K562 (cell line): ENCODE data around the gene MINAR1.

ENCODE experiments used
- FOS ChIP-seq: IDR thresholded peaks from 3 replicates; pipeline ENCODE4 v1.6.1; 2011; ENCODE audit not compliant: insufficient read length; ENCODE audit errors: extremely low read depth
- FOXA1 ChIP-seq: fragments of 450-650 bp; IDR thresholded peaks from 2 replicates; pipeline ENCODE4 v1.6.1; 2016; ENCODE audit warnings: mild to moderate bottlenecking, borderline replicate concordance
- ILF3 ChIP-seq: fragments of 450-650 bp; IDR thresholded peaks from 2 replicates; pipeline ENCODE4 v1.6.1; 2018; ENCODE audit warnings: antibody characterized with exemption, mild to moderate bottlenecking, moderate library complexity, borderline replicate concordance
- PCBP1 ChIP-seq: fragments of 200-400 bp; formaldehyde crosslinking; IDR thresholded peaks from 2 replicates; pipeline ENCODE4 v1.6.1; 2018; ENCODE audit warnings: mild to moderate bottlenecking, low read depth, low read length; ENCODE audit not compliant: poor library complexity, severe bottlenecking
- POLR2AphosphoS5 ChIP-seq: IDR thresholded peaks from 2 replicates; pipeline ENCODE4 v1.6.1; 2011; ENCODE audit warnings: mild to moderate bottlenecking, low read depth, low read length, moderate library complexity; ENCODE audit not compliant: control insufficient read depth, insufficient read depth
- RBM17 ChIP-seq: fragments of 200-400 bp; formaldehyde crosslinking; IDR thresholded peaks from 2 replicates; pipeline ENCODE4 v1.6.1; 2017; ENCODE audit warnings: low read depth, mild to moderate bottlenecking, low read length, borderline replicate concordance
- SNIP1 ChIP-seq: fragments of 450-650 bp; IDR thresholded peaks from 2 replicates; pipeline ENCODE4 v1.7.1; 2017; ENCODE audit warnings: low read depth, mild to moderate bottlenecking
- TF ChIP-seq, protein P1 (sequence below): fragments of 450-650 bp; IDR thresholded peaks from 2 replicates; pipeline ENCODE4 v1.6.1; 2017; ENCODE audit warnings: antibody characterized with exemption, mild to moderate bottlenecking
- TF ChIP-seq, protein P2 (sequence below): fragments of 450-650 bp; IDR thresholded peaks from 2 replicates; pipeline ENCODE4 v1.6.1; 2018; ENCODE audit not compliant: partially characterized antibody
- TF ChIP-seq, protein P3 (sequence below), 3 experiments: IDR thresholded peaks in 2 of 3; conservative IDR thresholded peaks in 1 of 3; 2 replicates each; pipeline ENCODE4 v1.5.1; 2011 to 2012; ENCODE audit warnings: low read length in 3 of 3, mild to moderate bottlenecking in 3 of 3, control low read depth in 2 of 3, improper control_type of control experiment in 1 of 3, inconsistent platforms in 1 of 3, low read depth in 1 of 3, mixed read lengths in 1 of 3, moderate library complexity in 1 of 3; ENCODE audit not compliant: insufficient read depth in 2 of 3
- TF ChIP-seq, protein P4 (sequence below): fragments of 450-650 bp; formaldehyde crosslinking; IDR thresholded peaks from 2 replicates; pipeline ENCODE4 v1.4.0; 2020; ENCODE audit warnings: mild to moderate bottlenecking, mixed read lengths

DNA sequence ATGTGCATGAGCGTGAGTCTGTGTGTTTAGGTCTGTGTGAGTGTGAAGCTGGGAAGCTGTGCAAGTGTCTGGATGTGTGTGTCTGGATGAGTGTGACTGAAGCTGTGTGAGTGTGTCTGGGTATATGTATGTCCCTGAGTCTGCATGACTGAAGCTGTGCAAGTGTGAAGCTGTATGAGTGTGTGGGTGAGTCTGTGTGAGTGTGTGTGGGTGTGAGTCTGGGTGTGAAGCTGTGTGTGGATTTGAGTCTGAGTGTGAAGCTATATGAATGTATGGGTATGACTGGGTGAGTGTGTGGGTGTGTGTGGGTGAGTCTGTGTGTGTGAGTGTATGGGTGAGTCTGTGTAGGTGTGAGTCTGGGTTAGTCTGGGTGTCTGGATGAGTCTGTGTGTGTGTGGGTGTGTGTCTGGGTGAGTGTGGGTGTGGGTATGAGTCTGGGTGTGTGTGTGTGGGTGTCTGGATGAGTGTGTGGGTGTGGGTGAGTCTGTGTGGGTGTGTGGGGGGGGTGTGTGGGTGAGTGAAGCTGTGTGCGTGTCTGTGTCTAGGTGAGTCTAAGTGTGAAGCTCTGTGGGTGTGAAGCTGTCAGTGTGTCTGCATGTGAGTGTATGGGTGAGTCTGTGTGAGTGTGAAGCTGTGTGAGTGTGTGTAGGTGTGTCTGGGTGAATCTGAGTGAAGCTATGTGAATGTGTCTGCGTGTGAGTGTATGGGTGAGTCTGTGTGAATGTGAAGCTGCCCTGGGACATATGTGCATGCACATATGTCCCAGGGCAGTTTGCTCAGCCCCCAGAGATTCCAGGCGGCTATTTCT lies 20.3 kb downstream of the MINAR1 start:
- TF ChIP-seq SNIP1 (no peak), PCBP1 (no peak), POLR2AphosphoS5 (no peak), RBM17 (no peak), FOS (no peak), ILF3 (no peak), FOXA1 (no peak)
- TF ChIP-seq, protein P1, sequence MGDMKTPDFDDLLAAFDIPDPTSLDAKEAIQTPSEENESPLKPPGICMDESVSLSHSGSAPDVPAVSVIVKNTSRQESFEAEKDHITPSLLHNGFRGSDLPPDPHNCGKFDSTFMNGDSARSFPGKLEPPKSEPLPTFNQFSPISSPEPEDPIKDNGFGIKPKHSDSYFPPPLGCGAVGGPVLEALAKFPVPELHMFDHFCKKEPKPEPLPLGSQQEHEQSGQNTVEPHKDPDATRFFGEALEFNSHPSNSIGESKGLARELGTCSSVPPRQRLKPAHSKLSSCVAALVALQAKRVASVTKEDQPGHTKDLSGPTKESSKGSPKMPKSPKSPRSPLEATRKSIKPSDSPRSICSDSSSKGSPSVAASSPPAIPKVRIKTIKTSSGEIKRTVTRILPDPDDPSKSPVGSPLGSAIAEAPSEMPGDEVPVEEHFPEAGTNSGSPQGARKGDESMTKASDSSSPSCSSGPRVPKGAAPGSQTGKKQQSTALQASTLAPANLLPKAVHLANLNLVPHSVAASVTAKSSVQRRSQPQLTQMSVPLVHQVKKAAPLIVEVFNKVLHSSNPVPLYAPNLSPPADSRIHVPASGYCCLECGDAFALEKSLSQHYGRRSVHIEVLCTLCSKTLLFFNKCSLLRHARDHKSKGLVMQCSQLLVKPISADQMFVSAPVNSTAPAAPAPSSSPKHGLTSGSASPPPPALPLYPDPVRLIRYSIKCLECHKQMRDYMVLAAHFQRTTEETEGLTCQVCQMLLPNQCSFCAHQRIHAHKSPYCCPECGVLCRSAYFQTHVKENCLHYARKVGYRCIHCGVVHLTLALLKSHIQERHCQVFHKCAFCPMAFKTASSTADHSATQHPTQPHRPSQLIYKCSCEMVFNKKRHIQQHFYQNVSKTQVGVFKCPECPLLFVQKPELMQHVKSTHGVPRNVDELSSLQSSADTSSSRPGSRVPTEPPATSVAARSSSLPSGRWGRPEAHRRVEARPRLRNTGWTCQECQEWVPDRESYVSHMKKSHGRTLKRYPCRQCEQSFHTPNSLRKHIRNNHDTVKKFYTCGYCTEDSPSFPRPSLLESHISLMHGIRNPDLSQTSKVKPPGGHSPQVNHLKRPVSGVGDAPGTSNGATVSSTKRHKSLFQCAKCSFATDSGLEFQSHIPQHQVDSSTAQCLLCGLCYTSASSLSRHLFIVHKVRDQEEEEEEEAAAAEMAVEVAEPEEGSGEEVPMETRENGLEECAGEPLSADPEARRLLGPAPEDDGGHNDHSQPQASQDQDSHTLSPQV: no peak
- TF ChIP-seq, protein P2, sequence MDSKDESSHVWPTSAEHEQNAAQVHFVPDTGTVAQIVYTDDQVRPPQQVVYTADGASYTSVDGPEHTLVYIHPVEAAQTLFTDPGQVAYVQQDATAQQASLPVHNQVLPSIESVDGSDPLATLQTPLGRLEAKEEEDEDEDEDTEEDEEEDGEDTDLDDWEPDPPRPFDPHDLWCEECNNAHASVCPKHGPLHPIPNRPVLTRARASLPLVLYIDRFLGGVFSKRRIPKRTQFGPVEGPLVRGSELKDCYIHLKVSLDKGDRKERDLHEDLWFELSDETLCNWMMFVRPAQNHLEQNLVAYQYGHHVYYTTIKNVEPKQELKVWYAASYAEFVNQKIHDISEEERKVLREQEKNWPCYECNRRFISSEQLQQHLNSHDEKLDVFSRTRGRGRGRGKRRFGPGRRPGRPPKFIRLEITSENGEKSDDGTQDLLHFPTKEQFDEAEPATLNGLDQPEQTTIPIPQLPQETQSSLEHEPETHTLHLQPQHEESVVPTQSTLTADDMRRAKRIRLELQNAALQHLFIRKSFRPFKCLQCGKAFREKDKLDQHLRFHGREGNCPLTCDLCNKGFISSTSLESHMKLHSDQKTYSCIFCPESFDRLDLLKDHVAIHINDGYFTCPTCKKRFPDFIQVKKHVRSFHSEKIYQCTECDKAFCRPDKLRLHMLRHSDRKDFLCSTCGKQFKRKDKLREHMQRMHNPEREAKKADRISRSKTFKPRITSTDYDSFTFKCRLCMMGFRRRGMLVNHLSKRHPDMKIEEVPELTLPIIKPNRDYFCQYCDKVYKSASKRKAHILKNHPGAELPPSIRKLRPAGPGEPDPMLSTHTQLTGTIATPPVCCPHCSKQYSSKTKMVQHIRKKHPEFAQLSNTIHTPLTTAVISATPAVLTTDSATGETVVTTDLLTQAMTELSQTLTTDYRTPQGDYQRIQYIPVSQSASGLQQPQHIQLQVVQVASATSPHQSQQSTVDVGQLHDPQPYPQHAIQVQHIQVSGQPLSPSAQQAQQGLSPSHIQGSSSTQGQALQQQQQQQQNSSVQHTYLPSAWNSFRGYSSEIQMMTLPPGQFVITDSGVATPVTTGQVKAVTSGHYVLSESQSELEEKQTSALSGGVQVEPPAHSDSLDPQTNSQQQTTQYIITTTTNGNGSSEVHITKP: no peak
- TF ChIP-seq, protein P3, sequence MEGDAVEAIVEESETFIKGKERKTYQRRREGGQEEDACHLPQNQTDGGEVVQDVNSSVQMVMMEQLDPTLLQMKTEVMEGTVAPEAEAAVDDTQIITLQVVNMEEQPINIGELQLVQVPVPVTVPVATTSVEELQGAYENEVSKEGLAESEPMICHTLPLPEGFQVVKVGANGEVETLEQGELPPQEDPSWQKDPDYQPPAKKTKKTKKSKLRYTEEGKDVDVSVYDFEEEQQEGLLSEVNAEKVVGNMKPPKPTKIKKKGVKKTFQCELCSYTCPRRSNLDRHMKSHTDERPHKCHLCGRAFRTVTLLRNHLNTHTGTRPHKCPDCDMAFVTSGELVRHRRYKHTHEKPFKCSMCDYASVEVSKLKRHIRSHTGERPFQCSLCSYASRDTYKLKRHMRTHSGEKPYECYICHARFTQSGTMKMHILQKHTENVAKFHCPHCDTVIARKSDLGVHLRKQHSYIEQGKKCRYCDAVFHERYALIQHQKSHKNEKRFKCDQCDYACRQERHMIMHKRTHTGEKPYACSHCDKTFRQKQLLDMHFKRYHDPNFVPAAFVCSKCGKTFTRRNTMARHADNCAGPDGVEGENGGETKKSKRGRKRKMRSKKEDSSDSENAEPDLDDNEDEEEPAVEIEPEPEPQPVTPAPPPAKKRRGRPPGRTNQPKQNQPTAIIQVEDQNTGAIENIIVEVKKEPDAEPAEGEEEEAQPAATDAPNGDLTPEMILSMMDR (IDR thresholded peaks at IDR 0.05 in 2 of 3, conservative IDR thresholded peaks at IDR 0.05 in 1 of 3; ENCODE audit: insufficient read depth in 2 of 3, low read depth in 1 of 3, low read length in 3 of 3): no peak
- TF ChIP-seq, protein P4, sequence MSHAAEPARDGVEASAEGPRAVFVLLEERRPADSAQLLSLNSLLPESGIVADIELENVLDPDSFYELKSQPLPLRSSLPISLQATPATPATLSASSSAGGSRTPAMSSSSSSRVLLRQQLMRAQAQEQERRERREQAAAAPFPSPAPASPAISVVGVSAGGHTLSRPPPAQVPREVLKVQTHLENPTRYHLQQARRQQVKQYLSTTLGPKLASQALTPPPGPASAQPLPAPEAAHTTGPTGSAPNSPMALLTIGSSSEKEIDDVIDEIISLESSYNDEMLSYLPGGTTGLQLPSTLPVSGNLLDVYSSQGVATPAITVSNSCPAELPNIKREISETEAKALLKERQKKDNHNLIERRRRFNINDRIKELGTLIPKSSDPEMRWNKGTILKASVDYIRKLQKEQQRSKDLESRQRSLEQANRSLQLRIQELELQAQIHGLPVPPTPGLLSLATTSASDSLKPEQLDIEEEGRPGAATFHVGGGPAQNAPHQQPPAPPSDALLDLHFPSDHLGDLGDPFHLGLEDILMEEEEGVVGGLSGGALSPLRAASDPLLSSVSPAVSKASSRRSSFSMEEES (CRISPR knock-in tag): no peak
